Fibroblast of skin of right biceps (primary cell): ENCODE data around the gene ENTPD3.
"Not testable (repeated sequence)": the region's sequence is repeated elsewhere in the genome, so short reads cannot be mapped to it uniquely, and the experiment has no call there.

Experiments used
- DNase-seq: peaks from one replicate; pipeline ENCODE4 v3.0.0-alpha.2; 2013

ENTPD3 gene

GRCh38 chr3:40407007-40407406 lies 20.0 kb downstream of the ENTPD3 start:
- DNase-seq, result no peak

GRCh38 chr3:40407611-40408010 lies 20.6 kb downstream of the ENTPD3 start:
- DNase-seq, result no peak

GRCh38 chr3:40414270-40414669 lies 27.3 kb downstream of the ENTPD3 start:
- DNase-seq, result no peak

GRCh38 chr3:40417845-40418543 lies 31.0 kb downstream of the ENTPD3 start:
- DNase-seq, result no peak

GRCh38 chr3:40422861-40423260 lies 35.9 kb downstream of the ENTPD3 start:
- DNase-seq, result no peak

- no peak for DNase-seq
Observed at GRCh38 chr3:40427045-40427669, 40.2 kb downstream of the ENTPD3 start.

- DNase-seq, result no peak
Observed at GRCh38 chr3:40432793-40433192, 45.8 kb downstream of the ENTPD3 start.

- DNase-seq, result no peak
Observed at GRCh38 chr3:40437889-40438288, 50.9 kb downstream of the ENTPD3 start.

- DNase-seq, result no peak
Observed at GRCh38 chr3:40445062-40445461, 58.1 kb downstream of the ENTPD3 start.

- no peak for DNase-seq
Observed at GRCh38 chr3:40445880-40446279, 58.9 kb downstream of the ENTPD3 start.

GRCh38 chr3:40450438-40450837 lies 63.5 kb downstream of the ENTPD3 start:
- DNase-seq, result no peak

GRCh38 chr3:40451551-40451950 lies 64.6 kb downstream of the ENTPD3 start:
- no peak for DNase-seq

- DNase-seq, result no peak
Observed at GRCh38 chr3:40452057-40452456, 65.1 kb downstream of the ENTPD3 start.

- no peak for DNase-seq
Observed at GRCh38 chr3:40452562-40452875, 65.5 kb downstream of the ENTPD3 start.

- peak; percentile 98 for DNase-seq
Observed at GRCh38 chr3:40452876-40453730, 66.1 kb downstream of the ENTPD3 start.

- no peak for DNase-seq
Observed at GRCh38 chr3:40453933-40454332, 66.9 kb downstream of the ENTPD3 start.

GRCh38 chr3:40455328-40455727 lies 68.3 kb downstream of the ENTPD3 start:
- no peak for DNase-seq

GRCh38 chr3:40456279-40456939 lies 69.4 kb downstream of the ENTPD3 start:
- DNase-seq, result no peak

GRCh38 chr3:40456940-40457823 lies 70.2 kb downstream of the ENTPD3 start, which contains the start of gene RPL14:
TSS of gene RPL14 (plus strand) at chr3:40457339. CDS start at chr3:40457472, 133 bp downstream.
- DNase-seq, result peak; percentile 96

GRCh38 chr3:40458473-40458872 lies 71.5 kb downstream of the ENTPD3 start:
- no peak for DNase-seq

GRCh38 chr3:40460481-40460880 lies 73.5 kb downstream of the ENTPD3 start:
- not testable (repeated sequence) for DNase-seq

- no peak for DNase-seq
Observed at GRCh38 chr3:40461161-40461560, 74.2 kb downstream of the ENTPD3 start.
